Mucosa of descending colon (tissue), 3 donors: ENCODE data around the gene ALKBH5. TPM values are rescaled to one million over a fixed set of nuclear protein-coding genes. Genes with fewer than 3 reads are reported as not detected.

ENCODE experiments used
- ATAC-seq: fragments of 200-7000 bp; cut with Tn5 transposase; one replicate; pipeline ENCODE4 v1.9.1; 2020; ENCODE audit warnings: mild to moderate bottlenecking, moderate library complexity
- DNase-seq, 3 donors: peaks; one replicate each; pipeline ENCODE4 v3.0.0-alpha.2; 2020
- H3K36me3 ChIP-seq: fragments of 200-600 bp; one replicate; pipeline ENCODE4 v1.8.0; 2021; ENCODE audit warnings: low read depth, mild to moderate bottlenecking
- H3K4me1 ChIP-seq: fragments of 200-600 bp; one replicate; pipeline ENCODE4 v1.8.0; 2021; ENCODE audit warnings: low read depth, mild to moderate bottlenecking
- H3K4me3 ChIP-seq: fragments of 200-600 bp; one replicate; pipeline ENCODE4 v1.8.0; 2021; ENCODE audit warnings: mild to moderate bottlenecking
- H3K9me3 ChIP-seq: fragments of 200-600 bp; one replicate; pipeline ENCODE4 v1.8.0; 2021; ENCODE audit warnings: mild to moderate bottlenecking
- intact Hi-C, 2 donors: fragments of 100-400 bp; cut with DNase I in 1 of 2; cut with micrococcal nuclease in 1 of 2; formaldehyde crosslinking; loops; one replicate each; pipeline versions ENCODE4 v1.11.0 to v1.11.1; 2022; cut with DNase I, micrococcal nuclease
- total RNA-seq, 3 donors: library from RNA; stranded (reverse); fragmentation: NEBNext Ultra II Directional in 2 of 3; extraction: Animal tissue kit (Norgen Biotek cat#: 25700) in 2 of 3; gene quantifications; one replicate each; pipeline versions ENCODE4 v1.2.1 to v1.2.4, GENCODE V29; 2021 to 2023
- TF ChIP-seq, protein P1 (sequence below): fragments of 200-600 bp; IDR thresholded peaks from one replicate; pipeline ENCODE4 v1.8.0; 2022; ENCODE audit warnings: antibody characterized with exemption, mild to moderate bottlenecking
- donor health status: DM: no; HTN: no; CAD: no; lungs with moderate emphysema.
- donor health status: DM: no; HTN: no; CAD: no.
- donor health status: DM: no; HTN: yes; CAD: no.

The ALKBH5 gene
- total RNA-seq, 3 donors from 2014 or later, result 70.7 to 151 (median 75.6) TPM

DNA sequence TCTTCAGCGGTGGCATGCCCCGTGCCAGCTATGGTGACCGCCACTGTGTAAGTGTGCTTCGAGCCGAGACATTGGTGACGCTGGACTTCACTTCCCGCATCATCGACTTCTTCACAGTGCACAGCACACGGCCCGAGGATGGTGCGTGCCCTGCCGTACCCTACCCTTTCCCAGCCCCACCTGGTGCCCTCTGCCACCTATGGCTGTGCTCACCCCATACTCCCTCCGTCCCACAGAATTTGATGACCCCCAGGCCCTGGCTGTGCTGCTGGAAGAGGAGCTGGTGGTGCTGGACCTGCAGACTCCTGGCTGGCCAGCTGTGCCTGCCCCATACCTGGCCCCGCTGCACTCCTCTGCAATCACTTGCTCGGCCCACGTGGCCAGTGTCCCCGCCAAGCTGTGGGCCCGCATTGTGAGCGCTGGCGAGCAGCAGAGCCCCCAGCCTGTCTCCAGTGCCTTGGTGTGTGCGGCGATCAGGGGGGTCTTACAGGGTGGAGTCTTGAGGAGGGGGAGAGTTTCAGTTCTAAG lies 51.3 kb downstream of the ALKBH5 start:
- no peak for DNase-seq
- H3K9me3 ChIP-seq, result no peaks in the 10 kb centered on the region
- no peak for ATAC-seq
- no peaks in the 10 kb centered on the region for H3K4me1 ChIP-seq
- H3K36me3 ChIP-seq, result no peaks in the 10 kb centered on the region
- no peak overlapping the region for H3K4me3 ChIP-seq
- TF ChIP-seq, protein P1, sequence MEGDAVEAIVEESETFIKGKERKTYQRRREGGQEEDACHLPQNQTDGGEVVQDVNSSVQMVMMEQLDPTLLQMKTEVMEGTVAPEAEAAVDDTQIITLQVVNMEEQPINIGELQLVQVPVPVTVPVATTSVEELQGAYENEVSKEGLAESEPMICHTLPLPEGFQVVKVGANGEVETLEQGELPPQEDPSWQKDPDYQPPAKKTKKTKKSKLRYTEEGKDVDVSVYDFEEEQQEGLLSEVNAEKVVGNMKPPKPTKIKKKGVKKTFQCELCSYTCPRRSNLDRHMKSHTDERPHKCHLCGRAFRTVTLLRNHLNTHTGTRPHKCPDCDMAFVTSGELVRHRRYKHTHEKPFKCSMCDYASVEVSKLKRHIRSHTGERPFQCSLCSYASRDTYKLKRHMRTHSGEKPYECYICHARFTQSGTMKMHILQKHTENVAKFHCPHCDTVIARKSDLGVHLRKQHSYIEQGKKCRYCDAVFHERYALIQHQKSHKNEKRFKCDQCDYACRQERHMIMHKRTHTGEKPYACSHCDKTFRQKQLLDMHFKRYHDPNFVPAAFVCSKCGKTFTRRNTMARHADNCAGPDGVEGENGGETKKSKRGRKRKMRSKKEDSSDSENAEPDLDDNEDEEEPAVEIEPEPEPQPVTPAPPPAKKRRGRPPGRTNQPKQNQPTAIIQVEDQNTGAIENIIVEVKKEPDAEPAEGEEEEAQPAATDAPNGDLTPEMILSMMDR, result no peak
- intact Hi-C loops, result no loop called here

DNA sequence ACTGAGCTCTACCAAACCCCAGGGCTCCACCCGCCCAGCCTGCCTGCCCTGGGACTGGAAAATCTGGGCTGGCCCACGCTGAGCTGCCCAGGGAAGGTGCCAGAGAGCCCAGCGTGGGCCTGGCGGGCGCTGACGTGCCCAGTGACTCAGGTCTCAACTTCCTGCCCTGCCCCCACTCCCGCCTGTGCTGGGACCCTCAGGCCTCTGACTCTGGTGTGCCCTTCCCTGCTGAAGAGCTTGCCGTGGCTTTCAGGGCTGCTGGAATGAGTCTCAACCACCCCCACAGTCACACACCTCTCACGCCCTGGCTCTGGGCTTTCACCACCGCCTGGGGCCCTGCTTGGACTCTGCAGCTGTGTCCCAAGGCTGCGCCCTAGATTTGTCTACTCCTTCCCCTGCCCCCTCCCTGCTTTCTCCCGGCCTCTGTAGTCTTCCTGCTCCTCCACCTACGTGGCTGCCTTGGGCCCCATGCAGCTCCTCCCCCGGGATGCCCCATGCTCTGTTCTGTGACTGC lies 52.2 kb downstream of the ALKBH5 start:
- no peaks in the 10 kb centered on the region for H3K9me3 ChIP-seq
- no peaks in the 10 kb centered on the region for H3K36me3 ChIP-seq
- TF ChIP-seq, protein P1, result no peak
- H3K4me1 ChIP-seq, result no peaks in the 10 kb centered on the region
- H3K4me3 ChIP-seq, result no peak overlapping the region
- intact Hi-C loops, result no loop called here
- ATAC-seq (no peak), DNase-seq (no peak)

DNA sequence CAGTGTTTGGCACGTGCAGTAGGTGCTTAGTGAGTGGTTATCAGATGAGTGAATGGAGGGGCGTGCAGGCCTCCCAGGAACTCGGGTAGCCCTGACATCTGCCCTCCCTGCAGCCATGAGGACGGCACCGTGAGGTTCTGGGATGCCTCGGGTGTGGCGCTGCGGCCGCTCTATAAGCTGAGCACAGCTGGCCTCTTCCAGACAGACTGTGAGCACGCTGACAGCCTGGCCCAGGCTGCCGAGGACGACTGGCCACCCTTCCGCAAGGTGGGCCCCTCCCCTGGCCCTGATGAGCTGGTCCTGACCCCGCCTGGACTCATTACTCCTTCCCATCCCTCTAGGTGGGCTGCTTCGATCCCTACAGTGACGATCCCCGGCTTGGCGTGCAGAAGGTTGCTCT lies 52.9 kb downstream of the ALKBH5 start:
- TF ChIP-seq, protein P1, result no peak

DNA sequence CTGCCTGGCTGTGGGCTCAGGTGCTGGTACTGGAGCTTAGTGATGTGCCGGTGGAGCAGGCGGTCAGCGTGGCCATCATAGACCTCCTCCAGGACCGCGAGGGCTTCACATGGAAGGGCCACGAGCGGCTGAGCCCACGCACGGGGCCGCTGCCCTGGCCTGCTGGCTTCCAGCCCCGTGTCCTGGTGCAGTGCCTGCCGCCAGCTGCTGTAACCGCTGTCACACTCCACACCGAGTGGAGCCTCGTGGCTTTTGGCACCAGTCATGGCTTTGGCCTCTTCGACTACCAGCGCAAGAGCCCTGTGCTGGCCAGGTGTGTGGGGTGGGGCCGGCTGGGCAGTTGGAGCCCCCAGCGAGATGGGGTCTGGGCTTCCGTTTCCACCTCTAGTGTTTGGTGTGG lies 53.8 kb downstream of the ALKBH5 start:
- intact Hi-C loops, result no loop called here
- Histone ChIP-seq H3K9me3 (no peaks in the 10 kb centered on the region), H3K4me1 (no peaks in the 10 kb centered on the region), H3K36me3 (no peaks in the 10 kb centered on the region), H3K4me3 (no peak overlapping the region)
- DNase-seq (no peak), ATAC-seq (no peak)
- TF ChIP-seq, protein P1, result no peak

More for the DNA sequence above, 52.9 kb downstream of the ALKBH5 start:
- ATAC-seq, result no peak
- no peak for DNase-seq
- no peaks in the 10 kb centered on the region for H3K36me3 ChIP-seq
- H3K9me3 ChIP-seq, result no peaks in the 10 kb centered on the region
- intact Hi-C loops, result no loop called here
- H3K4me3 ChIP-seq, result no peak overlapping the region
- no peaks in the 10 kb centered on the region for H3K4me1 ChIP-seq

DNA sequence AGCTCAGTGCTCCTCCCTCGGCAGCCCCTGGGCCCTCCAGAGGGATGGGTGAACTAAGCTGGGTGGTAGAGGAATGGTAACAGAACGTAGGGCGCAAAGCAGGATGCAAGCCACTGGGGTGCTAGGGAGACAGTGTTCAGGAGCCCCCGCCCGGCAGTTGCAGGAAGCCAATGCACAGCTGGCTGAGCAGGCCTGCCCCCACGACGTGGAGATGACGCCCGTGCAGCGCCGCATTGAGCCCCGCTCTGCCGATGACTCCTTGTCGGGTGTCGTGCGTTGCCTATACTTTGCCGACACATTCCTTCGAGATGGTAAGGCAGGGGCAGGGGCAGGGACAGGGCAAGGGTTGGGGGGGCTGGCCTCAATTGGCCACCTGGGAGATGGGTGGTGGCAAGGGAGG lies 54.7 kb downstream of the ALKBH5 start:
- Histone ChIP-seq H3K4me3 (no peak overlapping the region), H3K9me3 (no peaks in the 10 kb centered on the region), H3K36me3 (no peaks in the 10 kb centered on the region), H3K4me1 (no peaks in the 10 kb centered on the region)
- intact Hi-C loops, result no loop called here
- DNase-seq (no peak), ATAC-seq (no peak)
- TF ChIP-seq, protein P1, result no peak

DNA sequence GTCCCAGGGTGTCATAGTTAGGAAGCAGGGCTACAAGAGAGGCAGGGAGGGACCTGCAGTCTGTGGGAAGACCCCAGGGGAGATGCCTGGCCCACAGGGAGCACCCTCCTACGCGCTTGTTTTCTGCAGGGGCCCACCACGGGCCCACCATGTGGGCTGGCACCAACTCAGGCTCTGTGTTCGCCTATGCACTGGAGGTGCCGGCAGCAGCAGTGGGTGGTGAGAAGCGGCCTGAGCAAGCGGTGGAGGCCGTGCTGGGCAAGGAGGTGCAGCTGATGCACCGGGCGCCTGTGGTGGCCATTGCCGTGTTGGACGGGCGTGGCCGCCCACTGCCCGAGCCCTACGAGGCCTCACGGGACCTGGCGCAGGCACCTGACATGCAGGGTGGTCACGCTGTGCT lies 56.8 kb downstream of the ALKBH5 start:
- Histone ChIP-seq H3K4me3 (no peak overlapping the region), H3K9me3 (no peaks in the 10 kb centered on the region), H3K4me1 (no peaks in the 10 kb centered on the region), H3K36me3 (no peaks in the 10 kb centered on the region)
- no peak for DNase-seq
- TF ChIP-seq, protein P1, result no peak
- ATAC-seq, result no peak
- intact Hi-C loops, result no loop called here
